OCI-LY7 (cell line): ENCODE data around the gene PIEZO2. TPM values are rescaled to one million over a fixed set of nuclear protein-coding genes. Genes with fewer than 3 reads are reported as not detected.
"Not testable (repeated sequence)": the region's sequence is repeated elsewhere in the genome, so short reads cannot be mapped to it uniquely, and the experiment has no call there.

Source experiments
- BruUV-seq: library from RNA; stranded (reverse); fragments of 400-500 nt; replicated peaks from 2 replicates; lab custom pipeline; 2021; lab: Mats Ljungman, UMichigan
- CTCF ChIA-PET: fragments of 300-600 bp; sonication (Branson Sonifier 250); formaldehyde crosslinking; loops from one replicate; lab custom pipeline; 2022; ENCODE audit warnings: antibody characterized with exemption; ENCODE audit not compliant: unreplicated experiment; lab: Charles Lee
- POLR2A ChIA-PET: fragments of 300-600 bp; sonication (Branson Sonifier 250); formaldehyde crosslinking; loops from one replicate; lab custom pipeline; 2022; ENCODE audit warnings: antibody characterized with exemption; lab: Charles Lee
- DNase-seq: peaks from one replicate; pipeline ENCODE4 v3.0.0-alpha.2; 2015; ENCODE audit warnings: low spot score
- H2AFZ ChIP-seq: fragments of 200-600 bp; sonication (generic), shearing (Covaris generic); 2 replicates; pipeline ENCODE4 v1.6.1; 2014; ENCODE audit warnings: mild to moderate bottlenecking, antibody characterized with exemption, low read length, moderate library complexity
- H3K27ac ChIP-seq: fragments of 200-600 bp; sonication (generic); 2 replicates; pipeline ENCODE4 v1.5.1; 2014; ENCODE audit warnings: mixed run types, low read depth, mild to moderate bottlenecking, moderate library complexity, low read length, inconsistent platforms; ENCODE audit not compliant: poor library complexity, severe bottlenecking
- H3K36me3 ChIP-seq: fragments of 200-600 bp; sonication (generic); 2 replicates; pipeline ENCODE4 v1.6.1; 2014; ENCODE audit warnings: mild to moderate bottlenecking, antibody characterized with exemption, low read length, moderate library complexity, mixed read lengths; ENCODE audit not compliant: insufficient read depth
- H3K4me1 ChIP-seq: fragments of 200-600 bp; sonication (generic); 2 replicates; pipeline ENCODE4 v1.5.1; 2014; ENCODE audit warnings: mild to moderate bottlenecking, low read length; ENCODE audit not compliant: insufficient read depth, poor library complexity, severe bottlenecking
- H3K4me2 ChIP-seq: fragments of 200-600 bp; sonication (generic); 2 replicates; pipeline ENCODE4 v1.6.1; 2014; ENCODE audit warnings: mild to moderate bottlenecking, low read length
- H3K4me3 ChIP-seq: fragments of 200-600 bp; sonication (generic); 2 replicates; pipeline ENCODE4 v1.5.1; 2014; ENCODE audit warnings: mild to moderate bottlenecking, low read depth, low read length; ENCODE audit not compliant: poor library complexity, severe bottlenecking
- H3K79me2 ChIP-seq: fragments of 200-600 bp; sonication (generic); 2 replicates; pipeline ENCODE4 v1.6.1; 2016; ENCODE audit warnings: low read depth, mild to moderate bottlenecking, low read length, moderate library complexity, mixed read lengths; ENCODE audit not compliant: insufficient read depth
- H3K9me2 ChIP-seq: fragments of 200-600 bp; sonication (generic); 2 replicates; pipeline ENCODE4 v1.6.1; 2016; ENCODE audit warnings: mild to moderate bottlenecking, low read length, mixed read lengths; ENCODE audit not compliant: insufficient read depth
- H3K9me3 ChIP-seq: fragments of 200-600 bp; sonication (generic); 2 replicates; pipeline ENCODE4 v1.6.1; 2014; ENCODE audit warnings: mild to moderate bottlenecking, mixed run types, low read length, mixed read lengths
- H4K20me1 ChIP-seq: fragments of 200-600 bp; sonication (generic); 2 replicates; pipeline ENCODE4 v1.6.1; 2014; ENCODE audit warnings: mild to moderate bottlenecking, antibody characterized with exemption, low read length, moderate library complexity, mixed read lengths; ENCODE audit not compliant: insufficient read depth
- intact Hi-C: fragments of 100-400 bp; cut with micrococcal nuclease; formaldehyde crosslinking; loops from one replicate; pipeline ENCODE4 v1.10.0; 2022; ENCODE audit not compliant: unreplicated experiment
- total RNA-seq, 2 experiments: library from RNA; depleted of rRNA in 1 of 2; stranded (reverse); fragments of >200 nt in 1 of 2; shearing (Covaris generic) in 1 of 2; gene quantifications; 2 replicates each; pipeline ENCODE4 v1.2.3, GENCODE V29; 2014 to 2022

Gene PIEZO2
- total RNA-seq, 2 experiments from 2014 or later, result 0.95 to 3.3 TPM

GRCh38 chr18:10638539-10638885, 510.9 kb downstream of the PIEZO2 start:
- H3K9me3 ChIP-seq, H3K4me2 ChIP-seq, BruUV-seq, H3K27ac ChIP-seq, intact Hi-C loops, H3K4me3 ChIP-seq, H4K20me1 ChIP-seq, H3K79me2 ChIP-seq, H2AFZ ChIP-seq, H3K9me2 ChIP-seq, H3K36me3 ChIP-seq, CTCF ChIA-PET, H3K4me1 ChIP-seq, DNase-seq, POLR2A ChIA-PET: not testable (repeated sequence)

- H3K9me3 ChIP-seq, CTCF ChIA-PET, BruUV-seq, POLR2A ChIA-PET, H4K20me1 ChIP-seq, DNase-seq, H3K4me2 ChIP-seq, H3K79me2 ChIP-seq, H3K36me3 ChIP-seq, H2AFZ ChIP-seq, H3K27ac ChIP-seq, H3K4me1 ChIP-seq, H3K4me3 ChIP-seq, H3K9me2 ChIP-seq, intact Hi-C loops: not testable (repeated sequence)
These were observed 511.4 kb downstream of the PIEZO2 start for GRCh38 chr18:10637858-10638538.

- peak overlapping the region; percentile 73 for H3K27ac ChIP-seq
- H2AFZ ChIP-seq, result peak overlapping the region; percentile 43; the same call in 1 of the 2 replicates
- CTCF ChIA-PET, BruUV-seq, H3K79me2 ChIP-seq, H4K20me1 ChIP-seq, H3K9me3 ChIP-seq, H3K9me2 ChIP-seq, POLR2A ChIA-PET, H3K36me3 ChIP-seq, intact Hi-C loops: not testable (repeated sequence)
- peaks cover 43% of the 10 kb centered on the region for H3K4me1 ChIP-seq
- peak overlapping the region; percentile 78 for H3K4me2 ChIP-seq
- DNase-seq, result peak; percentile 62
- peak overlapping the region; percentile 48 for H3K4me3 ChIP-seq
These were observed 520.3 kb downstream of the PIEZO2 start for GRCh38 chr18:10629076-10629475.

- H4K20me1 ChIP-seq, H3K27ac ChIP-seq, CTCF ChIA-PET, H3K36me3 ChIP-seq, H3K9me2 ChIP-seq, H3K79me2 ChIP-seq, H3K9me3 ChIP-seq, intact Hi-C loops, BruUV-seq: not testable (repeated sequence)
- peaks cover 43% of the 10 kb centered on the region for H3K4me1 ChIP-seq
- POLR2A ChIA-PET, result interaction anchor here (0.7 kb wide), 1 partner anchor 1872 kb away, joined by 3 read pairs; no protein-coding TSS in a partner anchor
- peak overlapping the region; percentile 69 for H3K4me2 ChIP-seq
- peak overlapping the region; percentile 50 for H3K4me3 ChIP-seq
- peak; percentile 2 for DNase-seq
- H2AFZ ChIP-seq, result peak overlapping the region; percentile 91; the same call in 1 of the 2 replicates
These were observed 522.7 kb downstream of the PIEZO2 start for GRCh38 chr18:10626606-10627213.

GRCh38 chr18:10623606-10624005, 525.8 kb downstream of the PIEZO2 start:
- DNase-seq, H3K4me3 ChIP-seq, H3K27ac ChIP-seq, H3K79me2 ChIP-seq, H4K20me1 ChIP-seq, CTCF ChIA-PET, POLR2A ChIA-PET, H3K9me2 ChIP-seq, intact Hi-C loops, H3K4me2 ChIP-seq, BruUV-seq, H3K9me3 ChIP-seq, H3K36me3 ChIP-seq, H2AFZ ChIP-seq: not testable (repeated sequence)
- peaks cover 18% of the 10 kb centered on the region for H3K4me1 ChIP-seq

- H3K4me1 ChIP-seq, result peaks cover 12% of the 10 kb centered on the region
- H3K79me2 ChIP-seq, POLR2A ChIA-PET, H3K9me2 ChIP-seq, H4K20me1 ChIP-seq, H3K4me3 ChIP-seq, DNase-seq, H3K9me3 ChIP-seq, CTCF ChIA-PET, H2AFZ ChIP-seq, H3K27ac ChIP-seq, intact Hi-C loops, H3K4me2 ChIP-seq, H3K36me3 ChIP-seq, BruUV-seq: not testable (repeated sequence)
These were observed 526.4 kb downstream of the PIEZO2 start for GRCh38 chr18:10622982-10623381.
